WTC11 (cell line): ENCODE results near the gene MIPOL1.

Experiments
- CBFB ChIP-seq: sonication (generic); formaldehyde crosslinking; IDR thresholded peaks from 2 replicates; pipeline ENCODE4 v1.8.1; 2022; ENCODE audit warnings: mild to moderate bottlenecking, low read depth, missing genetic modification reagents
- MYBL2 ChIP-seq: sonication (generic); formaldehyde crosslinking; IDR thresholded peaks from 2 replicates; pipeline ENCODE4 v1.8.1; 2023; ENCODE audit warnings: mild to moderate bottlenecking, moderate library complexity, missing genetic modification reagents
- NFYB ChIP-seq: sonication (generic); formaldehyde crosslinking; conservative IDR thresholded peaks from 2 replicates; pipeline ENCODE4 v1.8.0; 2022; ENCODE audit warnings: low read depth, missing genetic modification reagents
- TEAD4 ChIP-seq: sonication (generic); formaldehyde crosslinking; IDR thresholded peaks from 2 replicates; pipeline ENCODE4 v1.8.0; 2022; ENCODE audit warnings: mild to moderate bottlenecking, missing genetic modification reagents
- ZNF121 ChIP-seq: sonication (generic); formaldehyde crosslinking; IDR thresholded peaks from 2 replicates; pipeline ENCODE4 v1.8.0; 2023; ENCODE audit warnings: missing genetic modification reagents
- ZNF416 ChIP-seq: fragments of 250-450 bp; sonication (Bioruptor Pico); IDR thresholded peaks from 2 replicates; pipeline ENCODE4 v1.9.0; 2021; ENCODE audit warnings: mild to moderate bottlenecking, inconsistent platforms
- TF ChIP-seq, protein P1 (sequence below): fragments of 200-600 bp; IDR thresholded peaks from 2 replicates; pipeline ENCODE4 v1.8.0; 2022; ENCODE audit warnings: antibody characterized with exemption
- TF ChIP-seq, protein P2 (sequence below): sonication (generic); formaldehyde crosslinking; IDR thresholded peaks from 2 replicates; pipeline ENCODE4 v1.8.0; 2023; ENCODE audit warnings: missing genetic modification reagents, mild to moderate bottlenecking, borderline replicate concordance
- TF ChIP-seq, protein P3 (sequence below): sonication (generic); formaldehyde crosslinking; IDR thresholded peaks from 2 replicates; pipeline ENCODE4 v1.8.1; 2022; ENCODE audit warnings: mild to moderate bottlenecking, missing genetic modification reagents, moderate library complexity, borderline replicate concordance
- TF ChIP-seq, protein P4 (sequence below): sonication (generic); formaldehyde crosslinking; IDR thresholded peaks from 2 replicates; pipeline ENCODE4 v1.8.1; 2022; ENCODE audit warnings: low read depth, mild to moderate bottlenecking, moderate library complexity, missing genetic modification reagents, borderline replicate concordance
- TF ChIP-seq, protein P5 (sequence below): sonication (generic); formaldehyde crosslinking; IDR thresholded peaks from 2 replicates; pipeline ENCODE4 v1.8.1; 2023; ENCODE audit warnings: mild to moderate bottlenecking, missing genetic modification reagents

DNA sequence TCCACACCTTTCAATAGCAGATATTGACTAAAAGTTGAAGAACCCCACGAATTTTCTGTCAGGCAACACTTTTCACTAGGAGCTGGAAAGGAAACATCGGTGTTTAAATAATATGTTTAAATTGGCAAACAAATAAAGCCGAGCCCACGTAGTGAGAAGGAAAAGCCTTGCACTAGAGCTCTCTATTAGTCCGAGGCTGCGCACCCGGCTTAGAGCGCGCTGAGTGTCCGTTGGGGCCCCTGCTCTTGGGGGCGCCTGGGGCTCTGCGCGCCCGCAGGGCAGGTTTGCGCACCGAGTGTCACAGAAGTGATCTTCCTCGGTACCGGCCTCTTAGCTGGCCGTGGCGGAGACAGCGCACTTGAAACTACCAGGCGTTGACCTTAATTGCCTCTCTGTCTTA, 404.1 kb downstream of the MIPOL1 start:
- TF ChIP-seq TEAD4 (CRISPR knock-in tag) = no peak
- TF ChIP-seq, protein P1, sequence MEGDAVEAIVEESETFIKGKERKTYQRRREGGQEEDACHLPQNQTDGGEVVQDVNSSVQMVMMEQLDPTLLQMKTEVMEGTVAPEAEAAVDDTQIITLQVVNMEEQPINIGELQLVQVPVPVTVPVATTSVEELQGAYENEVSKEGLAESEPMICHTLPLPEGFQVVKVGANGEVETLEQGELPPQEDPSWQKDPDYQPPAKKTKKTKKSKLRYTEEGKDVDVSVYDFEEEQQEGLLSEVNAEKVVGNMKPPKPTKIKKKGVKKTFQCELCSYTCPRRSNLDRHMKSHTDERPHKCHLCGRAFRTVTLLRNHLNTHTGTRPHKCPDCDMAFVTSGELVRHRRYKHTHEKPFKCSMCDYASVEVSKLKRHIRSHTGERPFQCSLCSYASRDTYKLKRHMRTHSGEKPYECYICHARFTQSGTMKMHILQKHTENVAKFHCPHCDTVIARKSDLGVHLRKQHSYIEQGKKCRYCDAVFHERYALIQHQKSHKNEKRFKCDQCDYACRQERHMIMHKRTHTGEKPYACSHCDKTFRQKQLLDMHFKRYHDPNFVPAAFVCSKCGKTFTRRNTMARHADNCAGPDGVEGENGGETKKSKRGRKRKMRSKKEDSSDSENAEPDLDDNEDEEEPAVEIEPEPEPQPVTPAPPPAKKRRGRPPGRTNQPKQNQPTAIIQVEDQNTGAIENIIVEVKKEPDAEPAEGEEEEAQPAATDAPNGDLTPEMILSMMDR = no peak
- TF ChIP-seq, protein P2, sequence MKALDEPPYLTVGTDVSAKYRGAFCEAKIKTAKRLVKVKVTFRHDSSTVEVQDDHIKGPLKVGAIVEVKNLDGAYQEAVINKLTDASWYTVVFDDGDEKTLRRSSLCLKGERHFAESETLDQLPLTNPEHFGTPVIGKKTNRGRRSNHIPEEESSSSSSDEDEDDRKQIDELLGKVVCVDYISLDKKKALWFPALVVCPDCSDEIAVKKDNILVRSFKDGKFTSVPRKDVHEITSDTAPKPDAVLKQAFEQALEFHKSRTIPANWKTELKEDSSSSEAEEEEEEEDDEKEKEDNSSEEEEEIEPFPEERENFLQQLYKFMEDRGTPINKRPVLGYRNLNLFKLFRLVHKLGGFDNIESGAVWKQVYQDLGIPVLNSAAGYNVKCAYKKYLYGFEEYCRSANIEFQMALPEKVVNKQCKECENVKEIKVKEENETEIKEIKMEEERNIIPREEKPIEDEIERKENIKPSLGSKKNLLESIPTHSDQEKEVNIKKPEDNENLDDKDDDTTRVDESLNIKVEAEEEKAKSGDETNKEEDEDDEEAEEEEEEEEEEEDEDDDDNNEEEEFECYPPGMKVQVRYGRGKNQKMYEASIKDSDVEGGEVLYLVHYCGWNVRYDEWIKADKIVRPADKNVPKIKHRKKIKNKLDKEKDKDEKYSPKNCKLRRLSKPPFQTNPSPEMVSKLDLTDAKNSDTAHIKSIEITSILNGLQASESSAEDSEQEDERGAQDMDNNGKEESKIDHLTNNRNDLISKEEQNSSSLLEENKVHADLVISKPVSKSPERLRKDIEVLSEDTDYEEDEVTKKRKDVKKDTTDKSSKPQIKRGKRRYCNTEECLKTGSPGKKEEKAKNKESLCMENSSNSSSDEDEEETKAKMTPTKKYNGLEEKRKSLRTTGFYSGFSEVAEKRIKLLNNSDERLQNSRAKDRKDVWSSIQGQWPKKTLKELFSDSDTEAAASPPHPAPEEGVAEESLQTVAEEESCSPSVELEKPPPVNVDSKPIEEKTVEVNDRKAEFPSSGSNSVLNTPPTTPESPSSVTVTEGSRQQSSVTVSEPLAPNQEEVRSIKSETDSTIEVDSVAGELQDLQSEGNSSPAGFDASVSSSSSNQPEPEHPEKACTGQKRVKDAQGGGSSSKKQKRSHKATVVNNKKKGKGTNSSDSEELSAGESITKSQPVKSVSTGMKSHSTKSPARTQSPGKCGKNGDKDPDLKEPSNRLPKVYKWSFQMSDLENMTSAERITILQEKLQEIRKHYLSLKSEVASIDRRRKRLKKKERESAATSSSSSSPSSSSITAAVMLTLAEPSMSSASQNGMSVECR (CRISPR knock-in tag) = no peak
- TF ChIP-seq MYBL2 (CRISPR knock-in tag) = no peak
- TF ChIP-seq, protein P3, sequence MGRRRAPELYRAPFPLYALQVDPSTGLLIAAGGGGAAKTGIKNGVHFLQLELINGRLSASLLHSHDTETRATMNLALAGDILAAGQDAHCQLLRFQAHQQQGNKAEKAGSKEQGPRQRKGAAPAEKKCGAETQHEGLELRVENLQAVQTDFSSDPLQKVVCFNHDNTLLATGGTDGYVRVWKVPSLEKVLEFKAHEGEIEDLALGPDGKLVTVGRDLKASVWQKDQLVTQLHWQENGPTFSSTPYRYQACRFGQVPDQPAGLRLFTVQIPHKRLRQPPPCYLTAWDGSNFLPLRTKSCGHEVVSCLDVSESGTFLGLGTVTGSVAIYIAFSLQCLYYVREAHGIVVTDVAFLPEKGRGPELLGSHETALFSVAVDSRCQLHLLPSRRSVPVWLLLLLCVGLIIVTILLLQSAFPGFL (CRISPR knock-in tag) = no peak
- TF ChIP-seq, protein P4, sequence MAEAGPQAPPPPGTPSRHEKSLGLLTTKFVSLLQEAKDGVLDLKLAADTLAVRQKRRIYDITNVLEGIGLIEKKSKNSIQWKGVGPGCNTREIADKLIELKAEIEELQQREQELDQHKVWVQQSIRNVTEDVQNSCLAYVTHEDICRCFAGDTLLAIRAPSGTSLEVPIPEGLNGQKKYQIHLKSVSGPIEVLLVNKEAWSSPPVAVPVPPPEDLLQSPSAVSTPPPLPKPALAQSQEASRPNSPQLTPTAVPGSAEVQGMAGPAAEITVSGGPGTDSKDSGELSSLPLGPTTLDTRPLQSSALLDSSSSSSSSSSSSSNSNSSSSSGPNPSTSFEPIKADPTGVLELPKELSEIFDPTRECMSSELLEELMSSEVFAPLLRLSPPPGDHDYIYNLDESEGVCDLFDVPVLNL (CRISPR knock-in tag) = no peak
- TF ChIP-seq ZNF121 (CRISPR knock-in tag) = no peak
- TF ChIP-seq, protein P5, sequence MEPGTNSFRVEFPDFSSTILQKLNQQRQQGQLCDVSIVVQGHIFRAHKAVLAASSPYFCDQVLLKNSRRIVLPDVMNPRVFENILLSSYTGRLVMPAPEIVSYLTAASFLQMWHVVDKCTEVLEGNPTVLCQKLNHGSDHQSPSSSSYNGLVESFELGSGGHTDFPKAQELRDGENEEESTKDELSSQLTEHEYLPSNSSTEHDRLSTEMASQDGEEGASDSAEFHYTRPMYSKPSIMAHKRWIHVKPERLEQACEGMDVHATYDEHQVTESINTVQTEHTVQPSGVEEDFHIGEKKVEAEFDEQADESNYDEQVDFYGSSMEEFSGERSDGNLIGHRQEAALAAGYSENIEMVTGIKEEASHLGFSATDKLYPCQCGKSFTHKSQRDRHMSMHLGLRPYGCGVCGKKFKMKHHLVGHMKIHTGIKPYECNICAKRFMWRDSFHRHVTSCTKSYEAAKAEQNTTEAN (CRISPR knock-in tag) = no peak
- TF ChIP-seq NFYB = no peak
- TF ChIP-seq CBFB = no peak
- no peak for TF ChIP-seq ZNF416 (CRISPR knock-in tag)
